Testis (tissue), 2 donors: Measurements from ENCODE around the gene CITED2.

Experiments
- POLR2A ChIP-seq: fragments of 450-650 bp; IDR thresholded peaks from one replicate; pipeline ENCODE4 v1.6.1; 2017; ENCODE audit warnings: antibody characterized with exemption, mild to moderate bottlenecking, moderate library complexity
- TF ChIP-seq, protein P1 (sequence below), 3 experiments: fragments of 450-650 bp in 2 of 3; fragments of 200-600 bp in 1 of 3; sonication (generic) in 1 of 3; IDR thresholded peaks; one replicate each; pipeline ENCODE4 v1.5.1; 2016 to 2019; ENCODE audit warnings: antibody characterized with exemption in 3 of 3, mild to moderate bottlenecking in 2 of 3, moderate library complexity in 1 of 3

DNA sequence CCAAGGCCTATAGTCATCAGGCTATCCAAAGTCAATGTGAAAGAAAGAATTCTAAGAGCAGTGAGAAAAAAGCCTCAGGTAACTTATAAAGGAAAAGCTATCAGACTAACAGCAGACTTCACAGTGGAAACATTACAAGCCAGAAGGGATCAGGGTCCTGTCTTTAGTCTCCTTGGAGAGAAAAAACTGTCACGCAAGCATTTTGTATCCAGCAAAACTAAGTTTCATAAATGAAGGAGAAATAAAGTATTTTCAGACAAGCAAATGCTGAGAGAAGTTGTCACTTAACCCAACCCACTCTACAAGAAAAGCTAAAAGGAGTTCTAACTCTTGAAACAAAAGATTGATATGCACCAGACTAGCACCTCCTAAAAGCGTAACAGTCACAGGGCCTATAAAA, 28.1 kb downstream of the CITED2 start:
- TF ChIP-seq, protein P1, sequence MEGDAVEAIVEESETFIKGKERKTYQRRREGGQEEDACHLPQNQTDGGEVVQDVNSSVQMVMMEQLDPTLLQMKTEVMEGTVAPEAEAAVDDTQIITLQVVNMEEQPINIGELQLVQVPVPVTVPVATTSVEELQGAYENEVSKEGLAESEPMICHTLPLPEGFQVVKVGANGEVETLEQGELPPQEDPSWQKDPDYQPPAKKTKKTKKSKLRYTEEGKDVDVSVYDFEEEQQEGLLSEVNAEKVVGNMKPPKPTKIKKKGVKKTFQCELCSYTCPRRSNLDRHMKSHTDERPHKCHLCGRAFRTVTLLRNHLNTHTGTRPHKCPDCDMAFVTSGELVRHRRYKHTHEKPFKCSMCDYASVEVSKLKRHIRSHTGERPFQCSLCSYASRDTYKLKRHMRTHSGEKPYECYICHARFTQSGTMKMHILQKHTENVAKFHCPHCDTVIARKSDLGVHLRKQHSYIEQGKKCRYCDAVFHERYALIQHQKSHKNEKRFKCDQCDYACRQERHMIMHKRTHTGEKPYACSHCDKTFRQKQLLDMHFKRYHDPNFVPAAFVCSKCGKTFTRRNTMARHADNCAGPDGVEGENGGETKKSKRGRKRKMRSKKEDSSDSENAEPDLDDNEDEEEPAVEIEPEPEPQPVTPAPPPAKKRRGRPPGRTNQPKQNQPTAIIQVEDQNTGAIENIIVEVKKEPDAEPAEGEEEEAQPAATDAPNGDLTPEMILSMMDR (IDR thresholded peaks at IDR 0.05) = no peak
- no peak for TF ChIP-seq POLR2A
